Measurements from ENCODE around the gene FERMT3. TPM values are rescaled to one million over a fixed set of nuclear protein-coding genes. Genes with fewer than 3 reads are reported as not detected.

The FERMT3 gene
- 0.14 TPM in 2 replicates for total RNA-seq

DNA sequence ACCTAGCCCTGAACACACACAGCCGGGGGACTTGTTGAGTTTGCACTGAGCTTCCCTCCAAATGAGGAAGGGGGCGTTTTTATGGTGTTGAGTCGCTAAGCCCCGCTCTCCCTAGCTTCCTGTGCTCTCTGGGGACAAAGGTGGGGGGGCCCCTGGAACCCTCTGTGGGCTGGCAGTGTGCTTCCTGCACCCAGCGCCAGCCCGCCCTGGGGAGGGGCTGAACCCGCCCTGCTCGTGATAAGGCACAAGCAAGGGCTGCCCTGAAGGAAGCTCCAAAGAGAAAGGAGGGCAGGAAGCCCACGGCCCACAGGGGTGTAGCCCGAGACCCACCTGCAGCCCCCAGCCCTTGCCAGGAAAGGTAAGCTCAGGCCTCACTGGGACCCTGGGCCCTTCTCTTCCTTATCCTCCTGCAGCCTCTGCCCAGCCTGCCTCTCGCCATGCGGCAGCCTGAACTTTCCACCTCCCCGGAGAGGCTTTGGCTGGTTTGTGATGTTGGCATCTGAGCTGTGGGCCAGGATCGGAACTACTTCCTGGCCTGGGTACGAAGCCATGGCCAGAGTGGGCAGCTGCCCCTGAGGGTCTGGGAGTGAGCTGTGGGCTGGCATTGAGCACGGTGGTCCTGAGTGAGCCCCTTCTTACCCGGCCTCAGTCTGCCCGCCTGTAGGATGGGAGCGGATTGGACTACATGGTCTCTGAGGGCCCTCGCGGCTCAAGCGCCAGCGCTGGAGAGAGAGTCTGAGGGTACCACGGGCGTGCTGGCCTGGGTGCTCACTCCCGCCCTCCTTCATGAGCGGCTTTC is at the start of gene FERMT3:
TSS of gene FERMT3 (plus strand) at position 265 of the 799 bp plus-strand sequence. CDS start 644 bp downstream, outside the sequence.

DNA sequence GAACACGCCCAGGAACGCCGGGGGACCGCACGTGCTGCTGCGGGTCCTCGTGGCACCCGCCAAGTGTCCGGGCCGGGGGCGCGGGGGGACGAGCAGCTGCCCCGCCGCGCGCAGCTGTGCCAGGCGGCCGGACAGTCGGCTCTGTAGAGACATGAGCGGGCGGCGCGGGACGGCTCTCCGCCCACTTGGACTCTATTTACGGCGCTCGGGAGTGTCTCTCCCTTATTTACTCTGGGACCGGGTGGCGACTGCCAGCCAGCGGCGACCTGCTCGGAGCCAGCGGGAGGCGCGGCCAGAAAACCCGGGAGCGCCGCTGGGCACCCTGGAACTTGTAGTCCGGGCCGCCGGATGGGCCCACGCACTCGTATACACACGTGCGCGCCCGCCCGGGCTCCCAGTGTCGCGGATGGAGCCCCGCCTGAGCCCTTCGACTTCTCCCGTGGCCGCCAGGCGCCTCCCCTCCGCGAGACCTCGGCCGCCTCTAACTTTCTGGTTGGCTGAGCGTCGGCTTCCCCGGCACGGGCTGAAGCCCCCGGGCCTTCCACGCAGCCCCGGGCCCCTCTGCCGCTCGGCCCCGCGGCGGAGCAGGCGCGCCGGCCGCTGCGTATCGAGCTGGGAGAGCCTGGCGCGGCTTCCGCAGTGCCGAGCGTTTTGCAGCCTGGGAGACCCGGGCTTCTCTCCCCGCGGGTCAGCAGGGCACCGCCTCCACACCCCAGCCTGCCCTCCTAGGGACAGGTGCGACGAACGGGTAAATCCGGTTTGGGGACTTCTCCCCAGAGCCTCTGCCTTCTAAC is 40.5 kb upstream of the FERMT3 start, which contains the start of gene MACROD1:
TSS of gene MACROD1 (minus strand) at position 272 of the 794 bp plus-strand sequence. CDS start at position 153, 119 bp downstream.

DNA sequence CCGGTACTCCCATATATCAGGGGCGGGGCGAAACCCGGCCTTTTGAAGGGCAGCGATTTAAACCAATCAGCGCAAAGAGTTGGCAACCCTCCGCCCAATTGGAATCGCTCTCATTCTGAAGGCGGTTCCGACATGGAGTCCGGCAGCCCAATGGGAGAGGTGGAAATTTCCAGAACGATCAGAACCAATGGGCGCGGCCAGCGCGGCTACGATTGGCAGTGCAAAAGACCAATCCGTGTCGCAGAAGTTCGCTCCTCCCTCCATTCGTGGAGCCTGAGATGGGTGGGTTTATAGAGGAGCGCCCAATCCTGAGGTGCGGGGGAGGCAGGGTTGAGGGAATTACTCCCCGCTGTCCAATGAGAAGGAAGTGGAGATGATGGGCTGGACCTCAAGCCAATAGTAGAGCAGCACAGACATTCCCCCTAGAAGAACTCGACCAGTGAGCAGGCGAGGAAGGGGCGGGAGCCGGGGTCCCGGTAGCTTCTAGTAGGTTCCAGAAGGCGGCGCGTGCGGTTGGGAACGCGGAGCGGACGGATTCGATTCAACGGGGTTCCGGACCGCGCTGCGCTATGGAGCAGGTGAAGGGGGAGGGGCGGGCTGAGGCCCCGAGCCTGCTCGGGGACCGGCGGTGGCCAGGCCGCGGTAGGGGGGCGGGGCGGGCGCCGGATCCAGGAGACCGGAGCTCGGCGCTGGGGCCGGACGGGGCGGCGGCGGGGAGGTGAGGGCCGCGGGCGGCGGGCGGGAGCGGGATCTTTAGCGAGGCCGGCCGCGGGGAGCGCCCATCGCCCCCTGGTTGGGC is 20.6 kb upstream of the FERMT3 start, which contains the start of gene STIP1:
TSS of gene STIP1 (plus strand) at position 479 of the 799 bp plus-strand sequence. CDS start at position 570, 91 bp downstream.

DNA sequence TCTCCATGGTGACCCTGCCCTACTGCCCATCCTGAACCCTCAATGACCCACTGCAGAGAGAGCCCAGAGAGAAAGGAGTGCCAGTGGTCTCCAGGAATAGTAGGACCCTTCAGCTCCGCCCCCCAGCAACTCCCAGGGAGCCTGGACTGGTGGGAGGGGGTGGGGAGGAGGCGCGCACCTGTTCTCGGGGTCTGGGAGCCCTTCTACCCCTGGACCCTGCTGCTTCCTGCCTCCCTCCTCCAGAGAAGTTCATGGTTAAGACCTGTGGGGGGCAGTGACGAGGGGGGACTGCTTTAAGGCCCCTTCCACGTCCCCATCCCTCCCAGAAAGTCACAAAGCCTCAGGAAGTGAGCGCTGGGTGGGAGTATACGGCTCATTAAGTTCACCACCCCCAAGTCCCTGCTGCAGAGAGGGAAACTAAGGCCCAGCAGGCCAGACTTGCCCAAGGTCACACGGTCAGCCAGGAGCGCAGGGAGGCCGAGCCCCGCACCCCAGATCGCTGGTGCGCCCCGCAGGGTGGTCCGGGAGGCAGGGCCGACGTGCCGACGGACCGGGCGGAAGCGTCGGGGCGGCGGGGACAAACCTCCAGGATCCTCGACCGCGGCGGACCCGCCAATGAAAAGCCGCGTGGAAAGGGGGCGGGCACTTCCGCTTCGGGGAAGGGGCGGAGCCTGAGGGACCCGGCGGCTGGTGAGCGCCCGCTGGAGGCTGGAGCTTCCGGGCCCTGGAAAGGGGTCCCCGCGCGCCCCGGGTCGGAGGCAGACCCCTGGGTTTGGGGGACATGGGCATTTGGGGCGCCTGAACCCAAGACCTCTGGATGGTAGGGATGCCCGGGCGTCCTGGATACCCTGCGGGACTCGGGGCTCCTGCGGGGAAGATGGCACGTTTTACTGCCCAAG is 19.3 kb downstream of the FERMT3 start, which contains the start of the genes NUDT22 and TRPT1:
TSS of gene NUDT22 (plus strand) at position 667 of the 899 bp plus-strand sequence. CDS start 379 bp downstream, outside the sequence.
TSS of gene TRPT1 (minus strand) at position 579 of the 899 bp plus-strand sequence. CDS start at position 253, 326 bp downstream.

DNA sequence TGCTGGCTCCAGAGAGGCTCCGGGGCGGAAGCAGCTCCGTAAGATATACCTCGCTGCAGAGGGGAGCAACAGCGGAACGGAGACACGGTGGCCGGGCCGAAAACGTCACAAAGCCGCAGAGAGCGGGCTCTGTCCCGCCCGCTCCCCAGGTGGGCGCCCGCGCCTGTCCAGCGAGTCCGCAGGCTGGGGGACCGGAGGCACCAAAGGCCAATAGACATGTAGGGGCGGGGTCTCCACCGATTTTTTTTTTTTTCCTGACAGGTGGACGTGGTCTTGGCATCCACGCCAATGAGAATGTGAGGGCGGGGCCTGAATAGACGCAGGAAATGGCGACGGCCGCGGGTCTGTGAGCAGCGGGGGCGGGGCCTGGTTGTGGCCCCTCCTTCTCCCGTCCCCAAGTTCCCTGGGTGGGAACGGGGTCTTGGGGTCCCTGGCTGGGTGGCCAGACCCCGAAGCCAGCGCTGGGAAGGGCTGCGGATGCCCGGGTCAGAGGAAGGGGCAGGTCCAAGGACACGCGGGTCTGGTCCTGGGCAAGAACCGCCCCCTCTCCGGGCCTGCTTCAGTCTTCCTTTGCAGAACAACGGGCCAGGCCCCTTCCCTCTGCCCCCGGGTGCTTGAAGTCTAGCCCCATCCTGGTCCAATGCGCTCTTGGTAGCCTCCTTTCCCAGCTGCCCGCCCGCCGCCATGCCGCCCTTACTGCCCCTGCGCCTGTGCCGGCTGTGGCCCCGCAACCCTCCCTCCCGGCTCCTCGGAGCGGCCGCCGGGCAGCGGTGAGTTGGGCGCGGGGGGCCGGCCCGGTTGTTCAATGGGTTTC is 23.9 kb downstream of the FERMT3 start, which contains the start of gene DNAJC4:
TSS of gene DNAJC4 (plus strand) at position 378 of the 814 bp plus-strand sequence. CDS start at position 685, 307 bp downstream.

DNA sequence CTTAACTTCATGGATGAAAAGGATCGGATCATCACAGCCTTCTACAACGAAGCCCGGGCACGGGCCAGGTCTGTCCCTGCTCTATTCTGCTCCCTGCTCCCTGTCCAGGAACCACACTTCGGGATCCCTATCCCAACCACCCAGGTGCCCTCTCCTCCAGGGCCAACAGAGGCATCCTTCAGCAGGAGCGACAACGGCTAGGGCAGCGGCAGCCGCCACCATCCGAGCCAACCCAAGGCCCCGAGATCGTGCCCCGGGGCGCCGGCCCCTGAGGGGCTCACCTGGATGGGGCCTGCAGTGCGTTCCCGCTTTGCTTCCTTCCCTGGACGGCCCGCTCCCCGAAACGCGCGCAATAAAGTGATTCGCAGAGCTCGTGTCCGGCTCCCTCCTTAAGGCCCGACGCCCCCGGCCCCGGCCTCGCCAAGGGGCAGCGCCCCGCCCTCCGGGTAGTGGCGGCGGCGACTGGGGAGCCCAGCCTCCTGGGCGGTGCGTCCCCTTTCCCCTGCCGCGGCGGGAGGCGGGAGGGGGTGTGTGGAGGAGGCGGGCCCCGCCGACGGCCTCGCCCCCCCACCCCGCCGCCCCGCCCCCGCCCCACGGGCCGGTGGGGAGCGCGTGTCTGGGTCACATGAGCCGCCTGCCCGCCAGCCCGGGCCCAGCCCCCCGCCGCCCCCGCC is 27.5 kb downstream of the FERMT3 start, which contains the start of gene VEGFB:
TSS of gene VEGFB (plus strand) at position 672 of the 674 bp plus-strand sequence. CDS start 250 bp downstream, outside the sequence.

DNA sequence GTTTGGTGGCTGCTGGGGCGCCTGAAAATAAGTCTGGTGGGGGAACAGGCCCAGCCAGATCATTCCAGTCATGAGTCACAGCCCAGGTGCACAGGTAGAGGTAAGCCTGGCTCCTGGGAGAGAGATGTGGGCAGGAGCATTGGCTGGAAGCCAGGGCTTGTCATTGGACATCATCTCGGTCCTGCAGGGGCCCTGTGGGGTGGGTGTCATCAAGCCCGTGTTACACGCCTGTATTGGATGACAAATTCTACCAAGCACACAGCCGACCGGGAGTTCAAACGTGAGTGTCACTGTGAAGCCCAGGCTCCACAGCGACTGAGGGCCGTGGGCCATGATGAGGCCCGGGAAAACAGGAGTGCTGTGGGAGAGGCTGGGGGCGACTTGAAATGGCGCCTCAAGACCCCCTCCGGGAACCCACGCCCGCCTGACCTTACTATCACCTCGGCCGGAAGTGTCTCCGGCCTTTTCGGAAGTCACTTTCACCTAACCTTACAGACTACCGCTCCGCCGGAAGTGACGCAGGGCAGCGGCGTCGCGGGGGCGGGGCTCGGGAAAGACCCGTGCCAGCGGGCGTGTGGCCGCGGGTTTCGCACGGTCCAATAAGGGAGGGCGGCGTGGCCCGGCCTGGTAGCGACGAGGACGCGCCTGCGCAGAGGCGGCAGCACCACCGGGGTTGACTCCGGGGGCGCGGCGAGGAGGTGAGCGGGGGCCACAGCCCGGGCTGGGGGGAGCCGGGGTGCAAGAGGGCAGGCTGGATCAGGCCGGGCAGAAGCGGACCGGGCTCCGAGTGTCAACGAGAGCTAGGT is 34.1 kb downstream of the FERMT3 start, which contains the start of gene FKBP2:
TSS of gene FKBP2 (plus strand) at position 661 of the 806 bp plus-strand sequence. CDS start 1,293 bp downstream, outside the sequence.

DNA sequence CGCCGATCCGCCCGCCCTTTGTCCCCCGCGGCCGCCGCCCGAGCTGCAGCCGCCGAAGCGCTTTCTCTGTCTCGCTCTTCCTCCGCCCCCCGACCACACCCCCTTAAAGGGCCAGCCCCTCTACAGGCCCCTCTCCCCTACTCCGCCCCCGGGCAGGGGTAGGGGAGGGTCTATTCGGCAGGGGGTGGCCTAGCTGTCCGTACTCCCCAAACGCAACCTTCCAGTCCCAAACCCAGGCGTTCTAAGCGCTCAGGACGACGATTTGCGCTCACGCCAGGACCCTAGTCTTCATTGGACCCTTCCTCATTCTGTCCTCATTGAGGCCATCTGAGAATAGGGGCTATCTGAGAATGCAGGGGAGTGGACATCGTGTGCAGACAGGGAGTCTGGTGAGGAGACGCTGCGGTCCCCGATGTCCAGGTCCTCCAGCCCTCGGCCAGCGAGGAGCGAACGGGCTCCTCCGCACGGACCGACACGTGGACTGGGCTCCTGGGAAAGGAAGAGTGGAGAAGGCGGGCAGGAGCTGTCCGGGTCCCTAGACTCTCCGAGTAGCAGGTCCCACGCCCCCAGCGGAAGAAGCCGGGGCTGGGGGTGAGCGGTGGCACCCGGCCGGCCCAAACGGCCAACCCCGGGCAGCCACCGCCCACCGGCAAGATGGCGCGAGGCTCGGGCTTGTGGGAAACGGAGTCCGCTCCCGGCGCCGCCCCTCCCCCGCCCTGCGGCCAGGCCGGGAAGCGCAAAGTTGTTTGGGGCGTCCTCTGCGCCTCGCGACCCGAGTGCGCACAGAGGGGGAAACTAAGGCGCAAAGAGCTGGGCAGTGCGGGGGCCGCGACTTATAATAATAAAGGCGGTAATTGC is 40.6 kb downstream of the FERMT3 start, which contains the start of gene PPP1R14B:
TSS of gene PPP1R14B (minus strand) at position 73 of the 858 bp plus-strand sequence. CDS start 270 bp downstream, outside the sequence.

DNA sequence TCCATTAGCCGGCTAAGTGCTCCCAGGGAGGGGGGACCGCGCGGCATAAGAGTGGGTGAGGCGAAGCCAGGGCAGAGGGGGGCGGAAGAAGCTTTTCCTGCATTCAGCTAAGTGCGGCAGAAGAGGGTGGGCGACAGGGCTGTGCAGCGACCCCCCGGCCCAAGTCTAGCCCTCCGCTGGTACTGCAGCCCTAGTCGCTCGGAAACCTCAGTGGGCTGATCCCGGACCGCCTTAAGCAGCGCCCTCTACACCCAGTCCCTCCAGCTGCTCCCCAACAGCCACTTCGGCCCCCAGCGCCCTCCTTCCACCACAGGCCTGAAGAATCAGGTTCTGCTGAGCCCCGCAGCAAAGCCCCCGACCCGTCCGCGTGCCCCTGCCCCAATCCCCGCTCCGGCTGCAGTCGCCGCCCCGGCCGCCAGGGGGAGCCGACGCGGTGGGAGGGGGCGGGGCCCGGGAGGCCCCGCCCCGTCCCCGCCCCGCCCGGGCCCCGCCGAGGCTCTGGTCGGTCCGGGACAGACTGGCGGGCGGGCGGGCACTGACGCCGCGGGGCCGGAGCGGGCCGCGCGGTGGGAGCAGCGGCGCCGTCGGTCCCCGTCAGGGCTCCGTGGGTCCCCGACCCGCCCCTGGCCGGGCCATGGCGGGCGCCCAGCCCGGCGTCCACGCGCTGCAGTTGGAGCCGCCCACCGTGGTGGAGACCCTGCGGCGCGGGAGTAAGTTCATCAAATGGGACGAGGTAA is 44.7 kb downstream of the FERMT3 start, which contains the start of gene PLCB3:
TSS of gene PLCB3 (plus strand) at position 515 of the 737 bp plus-strand sequence. CDS start at position 635, 120 bp downstream.

Other genes with a start within 250 kb of the FERMT3 start
- 586 and 783 TPM in 2 replicates for gene COX8A, start 232.1 kb upstream of the FERMT3 start, total RNA-seq
- gene OTUB1, start 220.3 kb upstream of the FERMT3 start, total RNA-seq: 108 and 161 TPM in 2 replicates
- not detected in 2 replicates for gene FLRT1, start 170.8 kb upstream of the FERMT3 start, total RNA-seq
- 16.9 and 21.0 TPM in 2 replicates for gene MACROD1, start 40.6 kb upstream of the FERMT3 start, total RNA-seq
- gene STIP1, start 20.6 kb upstream of the FERMT3 start, total RNA-seq: 169 and 210 TPM in 2 replicates
- 57.4 and 58.1 TPM in 2 replicates for gene TRPT1, start 19.5 kb downstream of the FERMT3 start, total RNA-seq
- gene NUDT22, start 19.6 kb downstream of the FERMT3 start, total RNA-seq: 74.9 and 110 TPM in 2 replicates
- 7.0 and 15.3 TPM in 2 replicates for gene DNAJC4, start 23.8 kb downstream of the FERMT3 start, total RNA-seq
- 21.6 and 24.8 TPM in 2 replicates for gene VEGFB, start 27.9 kb downstream of the FERMT3 start, total RNA-seq
- 64.6 and 77.1 TPM in 2 replicates for gene FKBP2, start 34.4 kb downstream of the FERMT3 start, total RNA-seq
- 418 and 455 TPM in 2 replicates for gene PPP1R14B, start 40.2 kb downstream of the FERMT3 start, total RNA-seq
- gene PLCB3, start 44.8 kb downstream of the FERMT3 start, total RNA-seq: 58.8 and 64.0 TPM in 2 replicates
- 134 and 141 TPM in 2 replicates for gene BAD, start 77.9 kb downstream of the FERMT3 start, total RNA-seq
- 13.3 and 16.0 TPM in 2 replicates for gene GPR137, start 79.1 kb downstream of the FERMT3 start, total RNA-seq
- gene KCNK4, start 84.6 kb downstream of the FERMT3 start, total RNA-seq: not detected in 2 replicates
- 0.63 TPM in 1 of 2 replicates, not detected in the other for gene CATSPERZ, start 93.6 kb downstream of the FERMT3 start, total RNA-seq
- 74.4 and 87.9 TPM in 2 replicates for gene ESRRA, start 98.8 kb downstream of the FERMT3 start, total RNA-seq
- 407 and 658 TPM in 2 replicates for gene TRMT112, start 110.8 kb downstream of the FERMT3 start, total RNA-seq
- 455 and 530 TPM in 2 replicates for gene PRDX5, start 111.4 kb downstream of the FERMT3 start, total RNA-seq
- gene CCDC88B, start 133.5 kb downstream of the FERMT3 start, total RNA-seq: 8.7 TPM in 2 replicates
- 72.9 and 73.6 TPM in 2 replicates for gene RPS6KA4, start 152.4 kb downstream of the FERMT3 start, total RNA-seq